H9 (cell line): ENCODE measurements around the gene TYW3. TPM values are rescaled to one million over a fixed set of nuclear protein-coding genes. Genes with fewer than 3 reads are reported as not detected.

ENCODE experiments used
- DNase-seq: peaks from one replicate; pipeline ENCODE4 v3.0.0-alpha.2; 2017
- H2AFZ ChIP-seq: one replicate; pipeline ENCODE4 v1.6.1; 2013; ENCODE audit warnings: mild to moderate bottlenecking, low read length, control low read depth, moderate library complexity
- H2AK5ac ChIP-seq: 2 replicates; pipeline ENCODE4 v1.6.1; 2013; ENCODE audit warnings: low read length, control low read depth, mixed read lengths; ENCODE audit not compliant: insufficient read length
- H2BK120ac ChIP-seq: one replicate; pipeline ENCODE4 v1.6.1; 2013; ENCODE audit warnings: low read depth, mild to moderate bottlenecking, low read length, control low read depth, inconsistent platforms; ENCODE audit not compliant: poor library complexity, severe bottlenecking
- H2BK12ac ChIP-seq: 2 replicates; pipeline ENCODE4 v1.6.1; 2013; ENCODE audit warnings: low read length, control low read depth, mixed read lengths, low read depth; ENCODE audit not compliant: insufficient read length
- H2BK15ac ChIP-seq: 2 replicates; pipeline ENCODE4 v1.6.1; 2013; ENCODE audit warnings: low read depth, low read length, control low read depth
- H2BK20ac ChIP-seq: one replicate; pipeline ENCODE4 v1.6.1; 2013; ENCODE audit warnings: low read depth, mild to moderate bottlenecking, low read length, control low read depth, inconsistent platforms; ENCODE audit not compliant: poor library complexity, severe bottlenecking
- H2BK5ac ChIP-seq: 2 replicates; pipeline ENCODE4 v1.6.1; 2013; ENCODE audit warnings: low read length, control low read depth, mixed read lengths; ENCODE audit not compliant: insufficient read length
- H3K14ac ChIP-seq: 2 replicates; pipeline ENCODE4 v1.6.1; 2013; ENCODE audit warnings: low read length, control low read depth; ENCODE audit not compliant: insufficient read depth
- H3K18ac ChIP-seq: 2 replicates; pipeline ENCODE4 v1.6.1; 2013; ENCODE audit warnings: low read depth, mild to moderate bottlenecking, mixed read lengths, low read length, control low read depth; ENCODE audit not compliant: insufficient read length
- H3K23ac ChIP-seq: 2 replicates; pipeline ENCODE4 v1.6.1; 2013; ENCODE audit warnings: low read length, control low read depth, mixed read lengths, low read depth; ENCODE audit not compliant: insufficient read length
- H3K23me2 ChIP-seq: 2 replicates; pipeline ENCODE4 v1.6.1; 2013; ENCODE audit warnings: low read depth, mild to moderate bottlenecking, mixed read lengths, low read length, control low read depth; ENCODE audit not compliant: insufficient read length, poor library complexity, severe bottlenecking
- H3K27ac ChIP-seq: 2 replicates; pipeline ENCODE4 v1.5.1; 2013; ENCODE audit warnings: low read length, control low read depth, mixed read lengths, low read depth; ENCODE audit not compliant: insufficient read length
- H3K27me3 ChIP-seq: 2 replicates; pipeline ENCODE4 v1.6.1; 2013; ENCODE audit warnings: low read length, control low read depth, inconsistent platforms; ENCODE audit not compliant: insufficient read depth
- H3K4ac ChIP-seq: 2 replicates; pipeline ENCODE4 v1.6.1; 2013; ENCODE audit warnings: low read depth, mild to moderate bottlenecking, control low read depth, inconsistent platforms, low read length, moderate library complexity
- H3K4me1 ChIP-seq: 2 replicates; pipeline ENCODE4 v1.6.1; 2013; ENCODE audit warnings: low read length, control low read depth, inconsistent platforms; ENCODE audit not compliant: insufficient read depth
- H3K4me2 ChIP-seq: 2 replicates; pipeline ENCODE4 v1.6.1; 2013; ENCODE audit warnings: low read length, control low read depth, mixed read lengths; ENCODE audit not compliant: insufficient read length, insufficient read depth
- H3K56ac ChIP-seq: 2 replicates; pipeline ENCODE4 v1.6.1; 2013; ENCODE audit warnings: low read depth, mild to moderate bottlenecking, mixed read lengths, low read length, control low read depth; ENCODE audit not compliant: insufficient read length
- H3K79me1 ChIP-seq: 2 replicates; pipeline ENCODE4 v1.6.1; 2013; ENCODE audit warnings: low read depth, mild to moderate bottlenecking, moderate library complexity, low read length, control low read depth, inconsistent platforms; ENCODE audit not compliant: insufficient read depth, poor library complexity, severe bottlenecking
- H3K79me2 ChIP-seq: 2 replicates; pipeline ENCODE4 v1.6.1; 2013; ENCODE audit warnings: low read length, control low read depth, inconsistent platforms; ENCODE audit not compliant: insufficient read depth
- H3K9ac ChIP-seq: 2 replicates; pipeline ENCODE4 v1.6.1; 2013; ENCODE audit warnings: low read length, control low read depth, mixed read lengths; ENCODE audit not compliant: insufficient read length; ENCODE audit errors: extremely low read depth
- H3K9me3 ChIP-seq: one replicate; pipeline ENCODE4 v1.6.1; 2013; ENCODE audit warnings: low read depth, low read length, inconsistent platforms; ENCODE audit not compliant: control insufficient read depth
- H3T11ph ChIP-seq: one replicate; pipeline ENCODE4 v1.6.1; 2013; ENCODE audit warnings: mild to moderate bottlenecking, low read length, control low read depth, inconsistent platforms
- H4K20me1 ChIP-seq: one replicate; pipeline ENCODE4 v1.6.1; 2013; ENCODE audit not compliant: control insufficient read depth, insufficient read length, insufficient read depth
- H4K5ac ChIP-seq: 2 replicates; pipeline ENCODE4 v1.6.1; 2013; ENCODE audit warnings: low read depth, mild to moderate bottlenecking, mixed read lengths, low read length, control low read depth; ENCODE audit not compliant: insufficient read length
- H4K8ac ChIP-seq: replicated peaks from 2 replicates; pipeline ENCODE4 v1.6.1; 2013; ENCODE audit warnings: low read length, control low read depth, mixed read lengths, low read depth; ENCODE audit not compliant: insufficient read length
- H4K91ac ChIP-seq: 2 replicates; pipeline ENCODE4 v1.6.1; 2013; ENCODE audit warnings: low read depth, mild to moderate bottlenecking, moderate library complexity, mixed read lengths, low read length, control low read depth; ENCODE audit not compliant: insufficient read length
- H3K27ac Mint-ChIP-seq, 3 experiments: 2 replicates in 2 of 3; 3 replicates in 1 of 3; pipeline ENCODE4 v1.8.0; 2020 to 2021; ENCODE audit warnings: mixed read lengths in 3 of 3, mild to moderate bottlenecking in 1 of 3, moderate library complexity in 1 of 3
- H3K27me3 Mint-ChIP-seq: 2 replicates; pipeline ENCODE4 v1.8.0; 2021; ENCODE audit warnings: low read depth, mild to moderate bottlenecking, moderate library complexity, mixed read lengths
- H3K36me3 Mint-ChIP-seq, 3 experiments: 2 replicates in 2 of 3; 3 replicates in 1 of 3; pipeline ENCODE4 v1.8.0; 2020 to 2021; ENCODE audit warnings: low read depth in 3 of 3, mixed read lengths in 3 of 3; ENCODE audit not compliant: insufficient read depth in 1 of 3
- H3K4me1 Mint-ChIP-seq, 2 experiments: 2 replicates each; pipeline ENCODE4 v1.8.0; 2020; ENCODE audit warnings: mixed read lengths in 2 of 2
- H3K4me3 Mint-ChIP-seq, 2 experiments: 2 replicates in 1 of 2; 3 replicates in 1 of 2; pipeline ENCODE4 v1.8.0; 2020 to 2021; ENCODE audit warnings: mild to moderate bottlenecking in 2 of 2, mixed read lengths in 2 of 2, moderate library complexity in 1 of 2
- H3K9me3 Mint-ChIP-seq, 2 experiments: 2 replicates in 1 of 2; 3 replicates in 1 of 2; pipeline ENCODE4 v1.8.0; 2020; ENCODE audit warnings: mild to moderate bottlenecking in 2 of 2, mixed read lengths in 2 of 2, moderate library complexity in 1 of 2
- WGBS: extraction: QIAGEN DNeasy Blood & Tissue Kit; methylation state at CpG from one replicate; pipeline ENCODE4 v1.1.7; 2013; ENCODE audit warnings: missing lambda C conversion rate, low lambda C conversion rate, mixed read lengths; ENCODE audit not compliant: insufficient read length; ENCODE audit errors: extremely low coverage; 5-methylcytosine and 5-hydroxymethylcytosine counted together
- total RNA-seq: library from RNA; stranded (reverse); gene quantifications from 2 replicates; pipeline ENCODE4 v1.2.1, GENCODE V29; 2021
- TF ChIP-seq, protein P1 (sequence below): fragments of 200-600 bp; sonication (generic); conservative IDR thresholded peaks from 3 replicates; pipeline ENCODE4 v1.8.0; 2021; ENCODE audit warnings: antibody characterized with exemption, mild to moderate bottlenecking

TYW3 gene
- total RNA-seq, 1 experiment from 2014 or later: 10.9 TPM

DNA sequence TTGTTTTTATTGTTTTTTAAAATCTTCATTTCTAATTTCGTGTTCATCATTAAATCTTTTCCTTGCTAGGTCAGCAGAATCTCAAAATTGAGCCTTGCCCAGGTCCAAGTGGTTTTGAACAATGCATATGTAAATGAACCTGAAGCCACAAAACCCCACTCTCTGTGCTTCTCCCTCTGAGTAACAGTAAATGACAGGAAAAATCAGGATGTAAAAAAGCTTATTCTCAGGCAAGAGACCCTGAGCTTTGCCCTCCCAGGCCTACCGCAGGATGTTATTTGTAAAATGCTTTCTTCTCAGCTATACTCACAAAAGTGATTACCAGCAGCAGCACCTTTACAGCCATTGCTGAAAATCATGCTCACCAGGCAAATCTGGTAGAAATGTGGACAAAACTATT is 47.6 kb downstream of the TYW3 start:
- Mint-ChIP-seq H3K36me3 (no peaks in the 10 kb centered on the region), H3K27ac (peak overlapping the region; percentile 5 to 87 (median 82); a peak in 5 of 7 replicates), H3K4me3 (no peak overlapping the region), H3K9me3 (no peaks in the 10 kb centered on the region), H3K4me1 (peaks cover 17 to 24% of the 10 kb centered on the region in 2 experiments), H3K27me3 (no peaks in the 10 kb centered on the region)
- no peak overlapping the region for H3K14ac ChIP-seq
- no peak overlapping the region for H2BK5ac ChIP-seq
- H2BK120ac ChIP-seq: no peak overlapping the region
- H3K4ac ChIP-seq: no peak overlapping the region
- no peak overlapping the region for H4K5ac ChIP-seq
- no peaks in the 10 kb centered on the region for H3K79me1 ChIP-seq
- H2BK15ac ChIP-seq: no peak overlapping the region
- no peak overlapping the region for H4K8ac ChIP-seq
- no peaks in the 10 kb centered on the region for H3K4me1 ChIP-seq
- no peak overlapping the region for H2BK20ac ChIP-seq
- no peaks in the 10 kb centered on the region for H4K20me1 ChIP-seq
- H4K91ac ChIP-seq: no peak overlapping the region
- H2BK12ac ChIP-seq: no peak overlapping the region
- no peak overlapping the region for H3T11ph ChIP-seq
- no peak overlapping the region for H3K56ac ChIP-seq
- no peaks in the 10 kb centered on the region for H3K27me3 ChIP-seq
- H3K27ac ChIP-seq: no peak overlapping the region
- no peak overlapping the region for H2AK5ac ChIP-seq
- H3K9ac ChIP-seq: no peak overlapping the region
- H2AFZ ChIP-seq: peak overlapping the region; percentile 73
- no peak overlapping the region for H3K23ac ChIP-seq
- no peak for DNase-seq
- no peaks in the 10 kb centered on the region for H3K79me2 ChIP-seq
- H3K9me3 ChIP-seq: no peaks in the 10 kb centered on the region
- TF ChIP-seq, protein P1, sequence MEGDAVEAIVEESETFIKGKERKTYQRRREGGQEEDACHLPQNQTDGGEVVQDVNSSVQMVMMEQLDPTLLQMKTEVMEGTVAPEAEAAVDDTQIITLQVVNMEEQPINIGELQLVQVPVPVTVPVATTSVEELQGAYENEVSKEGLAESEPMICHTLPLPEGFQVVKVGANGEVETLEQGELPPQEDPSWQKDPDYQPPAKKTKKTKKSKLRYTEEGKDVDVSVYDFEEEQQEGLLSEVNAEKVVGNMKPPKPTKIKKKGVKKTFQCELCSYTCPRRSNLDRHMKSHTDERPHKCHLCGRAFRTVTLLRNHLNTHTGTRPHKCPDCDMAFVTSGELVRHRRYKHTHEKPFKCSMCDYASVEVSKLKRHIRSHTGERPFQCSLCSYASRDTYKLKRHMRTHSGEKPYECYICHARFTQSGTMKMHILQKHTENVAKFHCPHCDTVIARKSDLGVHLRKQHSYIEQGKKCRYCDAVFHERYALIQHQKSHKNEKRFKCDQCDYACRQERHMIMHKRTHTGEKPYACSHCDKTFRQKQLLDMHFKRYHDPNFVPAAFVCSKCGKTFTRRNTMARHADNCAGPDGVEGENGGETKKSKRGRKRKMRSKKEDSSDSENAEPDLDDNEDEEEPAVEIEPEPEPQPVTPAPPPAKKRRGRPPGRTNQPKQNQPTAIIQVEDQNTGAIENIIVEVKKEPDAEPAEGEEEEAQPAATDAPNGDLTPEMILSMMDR: no peak
- no CpG with 5 or more reads among the region's 2 CpGs for WGBS
- no peaks in the 10 kb centered on the region for H3K23me2 ChIP-seq
- H3K4me2 ChIP-seq: no peak overlapping the region
- H3K18ac ChIP-seq: no peak overlapping the region
